Naive thymus-derived CD4-positive, alpha-beta T cell (primary cell): ENCODE data around the gene CHPF. TPM values are rescaled to one million over a fixed set of nuclear protein-coding genes. Genes with fewer than 3 reads are reported as not detected.

Experiments
- ATAC-seq: fragments of 150-1000 bp; cut with Tn5 transposase; 2 replicates; pipeline ENCODE4 v1.10.0; 2021; ENCODE audit warnings: mild to moderate bottlenecking, moderate library complexity
- CTCF ChIA-PET: fragments of 350-600 bp; sonication (Branson Sonifier 250); formaldehyde crosslinking; loops from one replicate; lab custom pipeline; 2021; ENCODE audit warnings: antibody characterized with exemption; lab: Charles Lee
- POLR2A ChIA-PET: fragments of 350-600 bp; sonication (Branson Sonifier 250); formaldehyde crosslinking; loops from one replicate; lab custom pipeline; 2021; ENCODE audit warnings: antibody characterized with exemption, inconsistent platforms; lab: Charles Lee
- DNase-seq, 9 donors: peaks; one replicate each; pipeline versions ENCODE4 v3.0.0 to v3.0.0-alpha.2; 2020 to 2022; ENCODE audit warnings: mixed read lengths in 1 of 9
- H3K27ac ChIP-seq: one replicate; pipeline ENCODE4 v1.7.0; 2013; ENCODE audit warnings: mild to moderate bottlenecking, low read depth, low read length, moderate library complexity
- H3K27me3 ChIP-seq, 2 donors: one replicate each; pipeline ENCODE4 v1.7.0; 2013; ENCODE audit warnings: low read length in 2 of 2, mild to moderate bottlenecking in 2 of 2, moderate library complexity in 2 of 2; ENCODE audit not compliant: control insufficient read depth in 2 of 2, insufficient read depth in 2 of 2
- H3K36me3 ChIP-seq, 3 experiments: 1 replicate in 2 of 3; 2 replicates in 1 of 3; pipeline ENCODE4 v1.7.0; 2013; ENCODE audit warnings: low read length in 3 of 3, mild to moderate bottlenecking in 3 of 3, moderate library complexity in 1 of 3; ENCODE audit not compliant: insufficient read depth in 3 of 3, control insufficient read depth in 2 of 3
- H3K4me1 ChIP-seq, 2 donors: one replicate each; pipeline ENCODE4 v1.7.0; 2013; ENCODE audit warnings: low read length in 2 of 2, mild to moderate bottlenecking in 2 of 2, moderate library complexity in 1 of 2; ENCODE audit not compliant: control insufficient read depth in 2 of 2, insufficient read depth in 2 of 2
- H3K4me3 ChIP-seq: 2 replicates; pipeline ENCODE4 v1.7.0; 2013; ENCODE audit warnings: mild to moderate bottlenecking, low read length
- H3K9me3 ChIP-seq, 3 experiments: 1 replicate in 2 of 3; 2 replicates in 1 of 3; pipeline ENCODE4 v1.7.0; 2013; ENCODE audit warnings: low read length in 3 of 3; ENCODE audit not compliant: control insufficient read depth in 2 of 3
- H3K27ac Mint-ChIP-seq, 9 donors: one replicate each; pipeline ENCODE4 v1.8.0; 2020 to 2022; ENCODE audit warnings: mixed read lengths in 9 of 9, mild to moderate bottlenecking in 8 of 9, moderate library complexity in 5 of 9, inconsistent platforms in 2 of 9
- H3K27me3 Mint-ChIP-seq, 5 donors: one replicate each; pipeline ENCODE4 v1.8.0; 2021 to 2022; ENCODE audit warnings: mixed read lengths in 5 of 5, mild to moderate bottlenecking in 1 of 5
- H3K36me3 Mint-ChIP-seq, 5 donors: one replicate each; pipeline ENCODE4 v1.8.0; 2020 to 2022; ENCODE audit warnings: mixed read lengths in 5 of 5, mild to moderate bottlenecking in 3 of 5, inconsistent platforms in 1 of 5
- H3K4me1 Mint-ChIP-seq, 7 donors: one replicate each; pipeline ENCODE4 v1.8.0; 2020 to 2022; ENCODE audit warnings: mixed read lengths in 7 of 7, mild to moderate bottlenecking in 3 of 7, inconsistent platforms in 1 of 7
- H3K4me3 Mint-ChIP-seq, 10 donors: one replicate each; pipeline ENCODE4 v1.8.0; 2020 to 2022; ENCODE audit warnings: mild to moderate bottlenecking in 10 of 10, mixed read lengths in 10 of 10, moderate library complexity in 6 of 10, inconsistent platforms in 2 of 10
- H3K9me3 Mint-ChIP-seq, 11 donors: one replicate each; pipeline ENCODE4 v1.8.0; 2020 to 2022; ENCODE audit warnings: mixed read lengths in 11 of 11, mild to moderate bottlenecking in 4 of 11, inconsistent platforms in 1 of 11, moderate library complexity in 1 of 11
- intact Hi-C, 2 donors: fragments of 100-400 bp; cut with micrococcal nuclease; formaldehyde crosslinking; loops; one replicate each; pipeline ENCODE4 v1.15.1; 2023
- polyA plus RNA-seq, 2 donors: library from polyadenylated mRNA; unstranded; fragments of 300-500 nt; fragmentation: Illumina TruSeq; gene quantifications; one replicate each; pipeline ENCODE4 v1.2.3, GENCODE V29; 2021
- total RNA-seq, 6 experiments: library from RNA in 5 of 6; stranded (reverse) in 5 of 6; gene quantifications; 1 replicate in 5 of 6; 2 replicates in 1 of 6; pipeline ENCODE4 v1.2.3 and lab custom pipeline; 2021 to 2026

Gene CHPF
- total and polyA plus RNA-seq, 7 experiments from 2014 or later, result 4.1 to 15.3 (median 5.7) TPM

GRCh38 chr2:219527472-219527871 is 16.1 kb downstream of the CHPF start:
- no peaks in the 10 kb centered on the region for H3K36me3 ChIP-seq
- Mint-ChIP-seq H3K27me3 (peaks cover 76 to 87% (median 77%) of the 10 kb centered on the region in 5 donors), H3K27ac (no peak overlapping the region), H3K36me3 (no peaks in the 10 kb centered on the region), H3K4me3 (no peak overlapping the region), H3K4me1 (peaks cover 0 to 14% (median 7%) of the 10 kb centered on the region in 7 donors), H3K9me3 (peaks cover 0 to 2% (median 0%) of the 10 kb centered on the region in 11 donors)
- ChIA-PET POLR2A (interaction anchor here (0.7 kb wide), 2 partner anchors 32 to 731 kb away, joined by 3 read pairs; no protein-coding TSS in a partner anchor), CTCF (interaction anchor here (0.9 to 5.0 kb wide), 9 partner anchors 12 to 125 kb away, joined by 3 to 67 read pairs (median 3); partner anchors contain the start of gene GMPPA)
- H3K9me3 ChIP-seq, result no peaks in the 10 kb centered on the region
- H3K27me3 ChIP-seq, result peaks cover 3 to 41% of the 10 kb centered on the region in 2 donors
- no peak for ATAC-seq
- H3K4me1 ChIP-seq, result peaks cover 0 to 12% of the 10 kb centered on the region in 2 donors
- no peak overlapping the region for H3K27ac ChIP-seq
- no peak for DNase-seq
- intact Hi-C loops, result no loop called here
- no peak overlapping the region for H3K4me3 ChIP-seq

- no peak overlapping the region for H3K27ac Mint-ChIP-seq
- H3K27me3 ChIP-seq, result peaks cover 3 to 42% of the 10 kb centered on the region in 2 donors
- POLR2A ChIA-PET, result interaction anchor here (0.7 kb wide), 1 partner anchor 32 kb away, joined by 3 read pairs; no protein-coding TSS in a partner anchor
Observed at GRCh38 chr2:219527076-219527394, 16.6 kb downstream of the CHPF start.

GRCh38 chr2:219526320-219527075 is 17.1 kb downstream of the CHPF start:
- DNase-seq (no peak), ATAC-seq (no peak)
- CTCF ChIA-PET, result interaction anchor here (0.6 to 4.8 kb wide), 5 partner anchors 13 to 92 kb away, joined by 4 to 60 read pairs (median 4); partner anchors contain the start of gene GMPPA
- peaks cover 82 to 89% (median 84%) of the 10 kb centered on the region in 5 donors for H3K27me3 Mint-ChIP-seq
- H3K36me3 Mint-ChIP-seq, result no peaks in the 10 kb centered on the region
- H3K4me3 Mint-ChIP-seq, result no peak overlapping the region
- intact Hi-C loops, result no loop called here
- Histone ChIP-seq H3K36me3 (no peaks in the 10 kb centered on the region), H3K9me3 (no peaks in the 10 kb centered on the region), H3K4me1 (peaks cover 0 to 12% of the 10 kb centered on the region in 2 donors), H3K27ac (no peak overlapping the region), H3K27me3 (peaks cover 3 to 47% of the 10 kb centered on the region in 2 donors), H3K4me3 (no peak overlapping the region)
- POLR2A ChIA-PET, result no interaction called here
- peaks cover 3 to 22% (median 15%) of the 10 kb centered on the region in 7 donors for H3K4me1 Mint-ChIP-seq
- H3K9me3 Mint-ChIP-seq, result peaks cover 0 to 2% (median 0%) of the 10 kb centered on the region in 11 donors
- H3K27ac Mint-ChIP-seq, result no peak overlapping the region

More at GRCh38 chr2:219527076-219527394, 16.6 kb downstream of the CHPF start:
- Histone ChIP-seq H3K27ac (no peak overlapping the region), H3K4me3 (no peak overlapping the region), H3K4me1 (peaks cover 0 to 12% of the 10 kb centered on the region in 2 donors), H3K36me3 (no peaks in the 10 kb centered on the region), H3K9me3 (no peaks in the 10 kb centered on the region)
- CTCF ChIA-PET, result interaction anchor here (0.6 to 4.8 kb wide), 6 partner anchors 13 to 91 kb away, joined by 3 to 60 read pairs (median 4); partner anchors contain the start of gene GMPPA
- intact Hi-C loops, result no loop called here
- no peak for ATAC-seq
- peaks cover 0 to 2% (median 0%) of the 10 kb centered on the region in 11 donors for H3K9me3 Mint-ChIP-seq
- DNase-seq, result no peak
- H3K27me3 Mint-ChIP-seq, result peaks cover 77 to 88% (median 79%) of the 10 kb centered on the region in 5 donors
- no peaks in the 10 kb centered on the region for H3K36me3 Mint-ChIP-seq
- no peak overlapping the region for H3K4me3 Mint-ChIP-seq
- H3K4me1 Mint-ChIP-seq, result peaks cover 1 to 17% (median 10%) of the 10 kb centered on the region in 7 donors

GRCh38 chr2:219525533-219526232 is 17.9 kb downstream of the CHPF start:
- Histone ChIP-seq H3K9me3 (no peaks in the 10 kb centered on the region), H3K27me3 (peaks cover 2 to 49% of the 10 kb centered on the region in 2 donors), H3K4me3 (no peak overlapping the region), H3K36me3 (no peaks in the 10 kb centered on the region), H3K4me1 (peaks cover 0 to 12% of the 10 kb centered on the region in 2 donors), H3K27ac (no peak overlapping the region)
- Mint-ChIP-seq H3K27ac (no peak overlapping the region), H3K4me1 (peaks cover 3 to 26% (median 18%) of the 10 kb centered on the region in 7 donors), H3K4me3 (peak overlapping the region in 1 of 10 donors; percentile 39), H3K9me3 (peaks cover 0 to 2% (median 0%) of the 10 kb centered on the region in 11 donors), H3K27me3 (peaks cover 83 to 89% (median 83%) of the 10 kb centered on the region in 5 donors), H3K36me3 (no peaks in the 10 kb centered on the region)
- ATAC-seq (no peak), DNase-seq (no peak)
- ChIA-PET POLR2A (no interaction called here), CTCF (interaction anchor here (0.9 to 1.9 kb wide), 2 partner anchors 14 to 30 kb away, joined by 4 to 5 read pairs; a partner anchor contains a TSS)
- intact Hi-C loops, result no loop called here

GRCh38 chr2:219524817-219525216 is 18.8 kb downstream of the CHPF start:
- Mint-ChIP-seq H3K27ac (no peak overlapping the region), H3K4me3 (no peak overlapping the region), H3K36me3 (no peaks in the 10 kb centered on the region), H3K27me3 (peaks cover 81 to 86% (median 83%) of the 10 kb centered on the region in 5 donors), H3K9me3 (peaks cover 0 to 2% (median 0%) of the 10 kb centered on the region in 11 donors), H3K4me1 (peaks cover 3 to 23% (median 18%) of the 10 kb centered on the region in 7 donors)
- POLR2A ChIA-PET, result no interaction called here
- Histone ChIP-seq H3K27me3 (peaks cover 0 to 43% of the 10 kb centered on the region in 2 donors), H3K4me3 (no peak overlapping the region), H3K4me1 (peaks cover 0 to 5% of the 10 kb centered on the region in 2 donors), H3K9me3 (no peaks in the 10 kb centered on the region), H3K27ac (no peak overlapping the region), H3K36me3 (no peaks in the 10 kb centered on the region)
- CTCF ChIA-PET, result no interaction called here
- DNase-seq (no peak), ATAC-seq (no peak)
- intact Hi-C loops, result no loop called here

- DNase-seq (no peak), ATAC-seq (no peak)
- no peak overlapping the region for H3K27ac ChIP-seq
- peak overlapping the region in 8 of 10 donors; percentile 8 to 78 (median 62) for H3K4me3 Mint-ChIP-seq
- intact Hi-C loops, result no loop called here
- no peak overlapping the region for H3K27ac Mint-ChIP-seq
- no peaks in the 10 kb centered on the region for H3K9me3 ChIP-seq
- H3K4me1 ChIP-seq, result peaks cover 0 to 5% of the 10 kb centered on the region in 2 donors
- H3K4me3 ChIP-seq, result no peak overlapping the region
- H3K4me1 Mint-ChIP-seq, result peaks cover 3 to 23% (median 18%) of the 10 kb centered on the region in 7 donors
- peaks cover 0 to 2% (median 0%) of the 10 kb centered on the region in 11 donors for H3K9me3 Mint-ChIP-seq
- H3K36me3 ChIP-seq, result no peaks in the 10 kb centered on the region
- H3K27me3 ChIP-seq, result peaks cover 0 to 33% of the 10 kb centered on the region in 2 donors
- H3K36me3 Mint-ChIP-seq, result no peaks in the 10 kb centered on the region
- ChIA-PET POLR2A (no interaction called here), CTCF (no interaction called here)
- peaks cover 71 to 85% (median 78%) of the 10 kb centered on the region in 5 donors for H3K27me3 Mint-ChIP-seq
Observed at GRCh38 chr2:219523031-219523671, 20.5 kb downstream of the CHPF start.
